G401.6 (cell line): Measurements from ENCODE around the gene COQ8A.

Experiments used
- FAIRE-seq: peaks from 2 replicates; lab custom pipeline; 2012; peaks lifted over from hg19 to GRCh38; lab: Jason Lieb, UNC

COQ8A gene

GRCh38 chr1:227032396-227032795 is 92.3 kb downstream of the COQ8A start:
- no peak for FAIRE-seq

- no peak for FAIRE-seq
These were observed 93.8 kb downstream of the COQ8A start for GRCh38 chr1:227033880-227034279.

- no peak for FAIRE-seq
These were observed 95.2 kb downstream of the COQ8A start for GRCh38 chr1:227035316-227035715.

GRCh38 chr1:227037121-227037520 is 97.0 kb downstream of the COQ8A start:
- no peak for FAIRE-seq
